Measurements from ENCODE around the gene ATP7B.
A peak's percentile ranks its signal among the peaks of the same experiment; 100 is the strongest.

ATP7B gene

GRCh38 chr13:51981355-51981754 lies 29.9 kb downstream of the ATP7B start:
- TF ChIP-seq EP300 (IDR thresholded peaks at IDR 0.05; ENCODE audit: borderline replicate concordance) = no peak
- no peak for TF ChIP-seq ZBTB7A (IDR thresholded peaks at IDR 0.05; ENCODE audit: low read depth)
- no peak for TF ChIP-seq USF1 (IDR thresholded peaks at IDR 0.05)
- no peak for TF ChIP-seq TEAD4 (IDR thresholded peaks at IDR 0.05)
- TF ChIP-seq MAX (IDR thresholded peaks at IDR 0.05) = no peak
- no peak for TF ChIP-seq CEBPB (IDR thresholded peaks at IDR 0.05)
- TF ChIP-seq YY1 (IDR thresholded peaks at IDR 0.05; ENCODE audit: low read depth) = no peak
- no peak for TF ChIP-seq CREB1 (IDR thresholded peaks at IDR 0.05; ENCODE audit: low read depth)
- TF ChIP-seq REST (IDR thresholded peaks at IDR 0.05; ENCODE audit: low read depth) = no peak
- no peak for TF ChIP-seq NFIC (IDR thresholded peaks at IDR 0.05)
- TF ChIP-seq TCF12 (IDR thresholded peaks at IDR 0.05; ENCODE audit: low read depth) = no peak

GRCh38 chr13:51980908-51981307 lies 30.3 kb downstream of the ATP7B start:
- TF ChIP-seq EP300 (IDR thresholded peaks at IDR 0.05; ENCODE audit: borderline replicate concordance) = no peak

- TF ChIP-seq USF1 (IDR thresholded peaks at IDR 0.05) (peak; percentile 79), CEBPB (IDR thresholded peaks at IDR 0.05) (no peak)
These were observed 32.3 kb downstream of the ATP7B start for GRCh38 chr13:51978796-51979556.

- no peak for TF ChIP-seq EGR1 (IDR thresholded peaks at IDR 0.05)
- TF ChIP-seq CREB1 (IDR thresholded peaks at IDR 0.05; ENCODE audit: low read depth) = no peak
- no peak for TF ChIP-seq EP300 (IDR thresholded peaks at IDR 0.05; ENCODE audit: borderline replicate concordance)
- TF ChIP-seq RAD21 (IDR thresholded peaks at IDR 0.05; ENCODE audit: low read depth) = no peak
- no peak for TF ChIP-seq CEBPB (IDR thresholded peaks at IDR 0.05)
- TF ChIP-seq TAF1 (IDR thresholded peaks at IDR 0.05; ENCODE audit: low read depth) = no peak
- TF ChIP-seq TEAD4 (IDR thresholded peaks at IDR 0.05) = no peak
- TF ChIP-seq ZBTB7A (IDR thresholded peaks at IDR 0.05; ENCODE audit: low read depth) = no peak
- no peak for TF ChIP-seq MAX (IDR thresholded peaks at IDR 0.05)
- no peak for TF ChIP-seq FOXM1 (IDR thresholded peaks at IDR 0.05; ENCODE audit: borderline replicate concordance, low read depth)
- no peak for TF ChIP-seq TCF12 (IDR thresholded peaks at IDR 0.05; ENCODE audit: low read depth)
- no peak for TF ChIP-seq USF1 (IDR thresholded peaks at IDR 0.05)
- TF ChIP-seq YY1 (IDR thresholded peaks at IDR 0.05; ENCODE audit: low read depth) = no peak
- no peak for TF ChIP-seq NFIC (IDR thresholded peaks at IDR 0.05)
- TF ChIP-seq REST (IDR thresholded peaks at IDR 0.05; ENCODE audit: low read depth) = no peak
These were observed 33.6 kb downstream of the ATP7B start for GRCh38 chr13:51977625-51978024.

GRCh38 chr13:51976890-51977289 lies 34.4 kb downstream of the ATP7B start:
- TF ChIP-seq TCF12 (IDR thresholded peaks at IDR 0.05; ENCODE audit: low read depth) (no peak), EP300 (IDR thresholded peaks at IDR 0.05; ENCODE audit: borderline replicate concordance) (no peak), NFIC (IDR thresholded peaks at IDR 0.05) (no peak), ZBTB7A (IDR thresholded peaks at IDR 0.05; ENCODE audit: low read depth) (no peak), EGR1 (IDR thresholded peaks at IDR 0.05) (no peak), RAD21 (IDR thresholded peaks at IDR 0.05; ENCODE audit: low read depth) (no peak), FOXM1 (IDR thresholded peaks at IDR 0.05; ENCODE audit: borderline replicate concordance, low read depth) (no peak), CEBPB (IDR thresholded peaks at IDR 0.05) (no peak), YY1 (IDR thresholded peaks at IDR 0.05; ENCODE audit: low read depth) (no peak), TEAD4 (IDR thresholded peaks at IDR 0.05) (no peak), MAX (IDR thresholded peaks at IDR 0.05) (no peak), CREB1 (IDR thresholded peaks at IDR 0.05; ENCODE audit: low read depth) (no peak), USF1 (IDR thresholded peaks at IDR 0.05) (no peak), REST (IDR thresholded peaks at IDR 0.05; ENCODE audit: low read depth) (no peak)
